Uterus (tissue), 2 donors: ENCODE measurements around the gene CDH24.

Experiments
- POLR2A ChIP-seq, 2 donors: fragments of 450-650 bp; IDR thresholded peaks; one replicate each; pipeline ENCODE4 v1.6.1; 2016; ENCODE audit warnings: antibody characterized with exemption in 2 of 2, mild to moderate bottlenecking in 1 of 2, moderate library complexity in 1 of 2
- TF ChIP-seq, protein P1 (sequence below), 4 experiments: fragments of 200-600 bp in 2 of 4; fragments of 450-650 bp in 2 of 4; sonication (generic) in 2 of 4; IDR thresholded peaks; one replicate each; pipeline ENCODE4 v1.5.1; 2016 to 2019; ENCODE audit warnings: antibody characterized with exemption in 4 of 4, mild to moderate bottlenecking in 2 of 4, moderate library complexity in 1 of 4

DNA sequence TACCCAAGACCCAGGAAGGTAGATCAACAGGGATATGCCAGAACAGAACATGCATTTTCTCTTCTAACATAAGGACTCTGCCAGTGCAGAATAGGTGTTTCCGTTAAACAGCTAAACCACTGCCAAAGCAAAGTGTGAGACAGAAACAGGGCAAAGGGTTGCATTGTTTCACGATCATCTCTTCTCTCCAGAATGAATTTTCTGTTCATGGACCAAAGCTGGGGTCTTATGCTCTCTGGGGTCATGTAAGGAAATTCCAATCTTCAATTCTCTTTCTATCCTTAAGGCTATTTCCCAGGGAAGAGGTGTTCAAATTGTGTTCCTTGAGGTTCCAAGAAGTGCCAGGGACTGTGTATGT is 33.5 kb downstream of the CDH24 start:
- TF ChIP-seq, protein P1, sequence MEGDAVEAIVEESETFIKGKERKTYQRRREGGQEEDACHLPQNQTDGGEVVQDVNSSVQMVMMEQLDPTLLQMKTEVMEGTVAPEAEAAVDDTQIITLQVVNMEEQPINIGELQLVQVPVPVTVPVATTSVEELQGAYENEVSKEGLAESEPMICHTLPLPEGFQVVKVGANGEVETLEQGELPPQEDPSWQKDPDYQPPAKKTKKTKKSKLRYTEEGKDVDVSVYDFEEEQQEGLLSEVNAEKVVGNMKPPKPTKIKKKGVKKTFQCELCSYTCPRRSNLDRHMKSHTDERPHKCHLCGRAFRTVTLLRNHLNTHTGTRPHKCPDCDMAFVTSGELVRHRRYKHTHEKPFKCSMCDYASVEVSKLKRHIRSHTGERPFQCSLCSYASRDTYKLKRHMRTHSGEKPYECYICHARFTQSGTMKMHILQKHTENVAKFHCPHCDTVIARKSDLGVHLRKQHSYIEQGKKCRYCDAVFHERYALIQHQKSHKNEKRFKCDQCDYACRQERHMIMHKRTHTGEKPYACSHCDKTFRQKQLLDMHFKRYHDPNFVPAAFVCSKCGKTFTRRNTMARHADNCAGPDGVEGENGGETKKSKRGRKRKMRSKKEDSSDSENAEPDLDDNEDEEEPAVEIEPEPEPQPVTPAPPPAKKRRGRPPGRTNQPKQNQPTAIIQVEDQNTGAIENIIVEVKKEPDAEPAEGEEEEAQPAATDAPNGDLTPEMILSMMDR (IDR thresholded peaks at IDR 0.05) = no peak
- no peak for TF ChIP-seq POLR2A (IDR thresholded peaks at IDR 0.05)
